ENCODE results near the gene NPHP4.
"Not testable (repeated sequence)": the region's sequence is repeated elsewhere in the genome, so short reads cannot be mapped to it uniquely, and the experiment has no call there.

The NPHP4 gene

DNA sequence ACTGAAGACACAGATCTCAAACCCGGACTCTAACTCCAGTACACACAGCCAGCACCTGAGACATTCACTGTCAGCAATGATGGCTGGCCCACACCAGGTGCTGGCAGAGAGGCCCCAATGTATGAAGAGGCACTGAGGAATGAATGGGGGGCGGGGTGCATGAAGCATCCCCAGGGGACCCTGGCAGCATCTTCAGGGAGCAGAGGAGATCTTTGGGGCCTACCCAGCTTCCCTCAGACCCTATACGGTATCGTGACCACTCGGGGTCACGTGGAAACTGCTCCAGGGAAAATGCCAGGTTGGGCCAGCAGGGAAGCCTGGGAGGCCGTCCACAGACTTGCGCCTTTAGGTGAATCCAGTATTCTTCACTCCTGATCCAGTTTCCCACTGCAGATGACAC, 84.3 kb downstream of the NPHP4 start:
- no peak for DNase-seq

DNA sequence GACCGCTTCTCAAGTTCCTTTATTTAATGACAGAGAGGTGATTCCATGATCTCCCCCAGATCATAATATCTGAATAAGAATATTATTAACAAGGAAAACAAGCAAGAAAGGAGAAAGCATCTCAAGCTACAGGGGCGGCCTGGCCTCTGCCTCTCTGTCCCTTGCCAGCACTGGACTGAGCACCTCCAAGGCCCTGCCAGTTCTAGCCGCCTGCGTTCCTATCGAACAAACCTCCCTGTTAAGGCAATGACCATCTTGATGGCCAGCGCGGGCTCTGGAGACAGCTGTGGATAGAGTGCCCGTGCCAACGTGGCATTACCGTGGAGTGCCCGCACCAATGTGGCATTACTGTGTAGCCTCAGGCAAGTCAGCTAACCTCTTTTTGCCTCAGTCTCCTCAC, 84.8 kb downstream of the NPHP4 start:
- DNase-seq = no peak

GRCh38 chr1:5906966-5907365, 85.3 kb downstream of the NPHP4 start:
- no peak for DNase-seq

DNA sequence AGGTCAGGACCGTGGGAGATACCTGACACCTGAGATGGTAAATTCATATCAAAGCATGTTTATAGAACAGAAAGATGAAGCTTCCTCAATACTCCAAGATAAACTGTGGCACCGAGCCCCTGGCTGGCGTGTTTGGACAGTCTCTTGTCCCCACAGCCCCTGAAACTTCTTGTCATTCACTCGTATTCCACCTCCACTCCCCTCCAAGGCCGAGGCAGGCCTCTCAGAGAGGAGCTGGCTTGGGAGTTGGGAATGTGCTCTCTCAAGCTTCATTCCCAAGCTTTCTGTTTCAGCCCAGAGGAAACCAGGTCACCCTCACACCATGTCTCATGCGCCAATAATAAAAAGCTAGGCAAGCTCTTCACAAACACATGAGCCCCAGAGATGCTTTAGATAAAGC, 86.1 kb downstream of the NPHP4 start:
- DNase-seq = no peak

DNA sequence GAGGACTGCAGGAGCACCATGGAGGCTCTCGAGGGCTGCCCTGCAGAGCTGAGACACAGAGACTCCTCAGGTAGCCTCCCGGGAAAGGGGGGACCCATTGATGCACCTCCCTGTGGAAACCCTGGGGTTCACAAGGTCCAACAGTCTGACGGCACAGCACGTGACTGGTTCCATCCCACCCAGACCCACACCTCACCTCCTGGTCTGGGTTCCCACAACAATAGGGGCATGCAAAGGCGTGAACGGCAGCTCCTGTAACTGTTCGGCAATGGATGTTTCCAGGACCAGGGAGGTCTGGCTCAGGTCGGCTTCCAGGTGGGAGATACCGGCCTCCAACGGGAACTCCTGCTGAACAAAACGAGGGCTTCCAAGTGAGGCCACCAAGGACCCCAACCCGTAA, 86.8 kb downstream of the NPHP4 start:
- no peak for DNase-seq

- no peak for DNase-seq
Measured at GRCh38 chr1:5904551-5904950, 87.7 kb downstream of the NPHP4 start.

DNA sequence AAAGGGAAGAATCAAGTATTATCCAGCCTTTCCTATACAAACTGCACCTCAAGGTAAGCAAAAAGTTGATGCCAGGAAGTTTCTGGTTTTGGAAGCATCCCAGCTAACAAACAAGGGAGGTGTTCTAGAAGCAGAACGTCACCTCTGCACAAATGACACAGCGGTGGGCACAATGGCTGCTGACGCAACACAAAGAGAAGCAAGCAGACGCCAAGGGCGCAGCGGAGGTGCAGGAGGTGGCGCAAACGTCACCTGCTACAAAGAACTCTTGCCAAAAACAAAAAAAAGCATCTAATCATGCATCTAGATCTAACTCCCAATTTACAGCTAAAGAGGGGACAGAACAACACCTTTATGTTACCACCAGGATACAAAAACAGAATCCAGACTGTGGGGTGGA, 88.5 kb downstream of the NPHP4 start:
- no peak for DNase-seq

DNA sequence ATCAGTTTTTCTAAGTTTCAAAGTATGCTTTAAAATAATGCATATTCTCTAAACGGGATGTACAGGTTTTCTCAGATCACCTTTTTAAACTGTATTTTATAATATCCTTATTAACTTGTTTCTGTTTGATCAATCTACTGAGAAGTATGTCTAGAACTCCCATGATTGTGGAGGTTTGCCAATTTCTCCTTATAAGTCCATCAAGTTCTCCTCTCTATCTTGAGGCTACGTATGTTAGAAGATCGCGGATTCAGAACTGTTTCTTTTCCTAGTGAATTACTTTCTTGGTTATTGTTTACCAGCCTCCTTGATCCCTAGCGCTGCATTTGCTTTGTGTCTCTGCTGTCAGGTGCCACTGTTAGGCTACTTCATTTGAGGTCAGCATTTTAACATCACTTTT, 89.2 kb downstream of the NPHP4 start:
- DNase-seq = no peak

DNA sequence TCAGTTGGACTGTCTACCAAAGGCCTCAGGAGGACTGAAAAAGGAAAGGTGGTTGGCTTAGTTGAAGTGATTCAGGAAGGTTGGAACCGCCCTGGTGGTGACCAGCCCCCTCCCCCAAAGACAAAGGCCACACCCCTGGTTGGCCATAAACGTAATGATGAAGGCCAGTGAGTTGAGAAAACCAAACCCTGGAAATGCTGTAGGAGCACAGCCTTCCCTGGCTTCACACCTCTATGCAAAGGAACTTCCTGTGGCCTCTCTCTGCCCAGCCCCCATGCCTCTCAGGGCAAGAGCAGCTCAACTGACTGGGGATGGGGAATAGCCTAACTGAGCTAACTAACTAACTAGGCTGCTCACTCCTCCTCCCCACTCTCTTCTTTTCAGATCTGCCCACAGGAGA, 90.4 kb downstream of the NPHP4 start:
- DNase-seq = no peak

DNA sequence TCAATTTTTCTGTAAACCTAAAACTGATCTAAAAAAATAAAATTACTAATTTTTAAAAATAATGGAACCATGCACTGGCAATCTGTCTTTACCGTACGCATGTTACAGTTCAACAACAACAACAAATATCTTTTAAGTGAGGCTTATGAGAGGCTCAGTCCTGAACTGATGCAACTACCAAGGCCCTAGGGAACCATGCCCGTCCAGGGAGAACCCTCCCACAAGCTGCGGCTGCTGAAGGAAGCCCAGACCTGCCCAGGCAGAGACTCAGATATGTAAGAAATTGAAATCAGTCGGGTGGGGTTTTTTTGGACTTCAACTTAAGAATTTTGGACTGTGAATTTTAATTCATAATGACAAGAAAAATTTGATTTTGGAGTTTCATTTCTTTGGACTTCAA, 91.1 kb downstream of the NPHP4 start:
- no peak for DNase-seq

DNA sequence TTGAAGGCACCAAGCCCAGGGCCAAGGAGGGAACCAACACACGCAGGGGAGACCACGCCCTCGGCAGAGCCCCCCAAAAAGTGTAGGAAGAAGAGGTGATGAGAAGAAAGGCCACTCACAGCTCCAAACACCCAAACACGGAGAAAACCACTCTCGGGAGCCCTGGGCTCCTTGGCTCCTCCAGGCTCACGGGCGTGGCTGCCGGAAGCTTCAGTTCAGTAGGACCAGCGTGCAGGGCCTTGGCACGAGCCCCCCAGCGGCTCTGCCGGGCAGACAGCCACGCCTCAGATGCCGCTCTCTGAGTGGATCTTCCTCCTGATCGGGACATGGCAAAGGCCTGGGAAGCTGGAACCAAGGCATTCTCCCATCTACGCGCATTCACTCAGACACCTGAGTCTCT, 94.0 kb downstream of the NPHP4 start:
- DNase-seq = no peak

DNA sequence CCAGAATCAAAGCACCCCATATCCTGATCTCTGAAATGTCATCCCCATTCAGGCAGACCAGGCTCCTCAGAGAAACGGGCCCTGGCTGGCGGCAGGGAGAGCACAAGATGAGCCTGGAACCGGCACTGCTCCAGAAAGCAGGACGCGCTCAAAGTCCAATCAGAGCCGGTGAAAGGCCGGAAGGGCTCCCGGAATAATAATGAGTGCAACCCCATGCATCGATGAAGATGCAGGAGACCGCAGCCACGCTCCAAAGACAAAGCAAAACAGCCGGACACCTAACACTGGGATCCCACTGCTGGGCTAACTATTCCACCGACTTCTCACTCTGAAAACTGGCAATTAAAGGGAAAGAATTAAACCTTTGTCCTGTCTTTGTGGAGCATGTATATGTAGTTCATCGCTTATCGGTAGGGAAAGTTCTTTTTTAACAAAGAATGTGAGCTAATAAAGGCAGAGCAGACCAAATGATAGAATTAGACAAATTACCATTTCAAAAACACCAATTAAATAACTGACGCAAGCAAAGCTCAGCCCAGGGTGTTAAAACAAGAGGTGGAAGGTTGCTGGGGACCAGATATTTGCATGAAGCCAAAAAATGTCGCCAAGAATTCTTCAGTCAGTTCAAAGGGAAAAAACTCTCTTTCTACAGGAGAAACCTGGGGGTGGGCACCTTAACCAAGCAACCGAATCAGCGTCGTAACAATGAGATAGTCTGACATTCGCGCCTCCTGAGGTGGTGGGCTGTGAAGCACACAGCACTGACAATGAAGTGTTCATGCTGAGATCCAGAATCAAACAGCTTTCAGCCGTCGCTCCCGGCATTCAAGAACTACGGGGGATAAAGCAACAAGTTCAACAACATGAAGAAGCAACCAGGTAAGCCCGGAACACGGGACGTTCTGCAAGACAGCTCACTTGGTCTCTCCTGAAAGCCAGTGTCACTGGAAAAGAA, 95.2 kb downstream of the NPHP4 start:
- DNase-seq = no peak

GRCh38 chr1:5895446-5896406, 96.5 kb downstream of the NPHP4 start:
- DNase-seq = no peak

DNA sequence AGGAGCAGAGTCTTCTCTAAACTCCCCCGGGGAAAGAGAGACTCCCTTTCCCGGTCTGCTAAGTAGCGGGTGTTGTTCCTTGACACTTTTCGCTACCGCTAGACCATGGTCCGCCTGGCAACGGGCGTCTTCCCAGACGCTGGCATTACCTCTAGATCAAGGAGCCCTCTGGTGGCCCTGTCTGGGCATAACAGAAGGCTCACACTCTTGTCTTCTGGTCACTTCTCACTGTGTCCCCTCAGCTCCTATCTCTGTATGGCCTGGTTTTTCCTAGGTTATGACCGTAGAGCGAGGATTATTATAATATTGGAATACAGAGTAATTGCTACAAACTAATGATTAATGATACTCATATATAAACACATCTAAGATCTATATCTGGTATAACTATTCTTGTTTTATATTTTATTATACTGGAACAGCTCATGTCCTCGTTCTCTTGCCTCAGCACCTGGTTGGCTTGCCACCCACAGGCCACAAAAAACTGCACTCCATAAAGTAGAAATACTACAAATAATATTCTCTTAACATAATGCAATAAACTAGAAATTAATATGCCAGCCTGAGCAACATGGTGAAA, 98.4 kb downstream of the NPHP4 start:
- DNase-seq = not testable (repeated sequence)

- DNase-seq = no peak
Measured at GRCh38 chr1:5892329-5892728, 99.9 kb downstream of the NPHP4 start.

DNA sequence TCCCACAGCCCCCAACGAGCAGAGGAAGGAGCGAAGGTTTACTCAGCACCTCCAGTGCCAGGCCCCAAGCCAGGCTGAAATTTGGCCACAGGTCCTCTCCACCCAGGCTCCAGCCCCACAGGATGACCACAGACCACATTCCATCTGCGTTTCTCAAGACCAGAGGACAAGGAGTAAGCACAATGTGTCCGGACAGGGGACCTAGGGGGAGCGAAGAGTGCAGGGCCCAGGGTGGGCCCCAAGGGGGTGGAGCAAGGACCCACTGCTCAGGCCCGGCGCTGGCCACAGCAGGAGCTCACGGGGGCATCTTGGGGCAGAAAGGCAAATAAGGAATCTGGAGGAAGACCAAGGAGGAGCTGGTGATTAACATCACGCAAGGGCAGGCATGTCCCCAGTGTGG, 100.5 kb downstream of the NPHP4 start:
- no peak for DNase-seq

DNA sequence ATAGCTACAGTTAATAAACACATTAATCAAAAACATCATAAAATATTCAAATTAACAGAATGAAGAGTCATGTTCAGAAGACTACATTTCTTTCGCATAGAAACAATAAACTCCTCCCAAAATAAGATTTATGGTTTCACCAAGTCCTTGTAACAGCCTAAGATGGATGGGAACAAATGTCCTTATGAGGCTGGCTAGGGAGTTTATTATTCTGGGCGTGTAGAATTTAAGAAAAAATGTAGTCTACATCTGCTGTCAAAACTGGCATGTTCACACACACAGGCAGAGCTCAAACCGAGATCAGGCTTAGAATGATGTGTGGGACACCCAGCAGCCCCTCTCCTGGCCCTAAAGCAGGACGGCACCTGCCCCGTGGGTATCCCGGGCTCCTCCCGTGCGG, 101.1 kb downstream of the NPHP4 start:
- DNase-seq = no peak

- DNase-seq = no peak
Measured at GRCh38 chr1:5890346-5891106, 101.7 kb downstream of the NPHP4 start.

- no peak for DNase-seq
Measured at GRCh38 chr1:5889901-5890300, 102.3 kb downstream of the NPHP4 start.

DNA sequence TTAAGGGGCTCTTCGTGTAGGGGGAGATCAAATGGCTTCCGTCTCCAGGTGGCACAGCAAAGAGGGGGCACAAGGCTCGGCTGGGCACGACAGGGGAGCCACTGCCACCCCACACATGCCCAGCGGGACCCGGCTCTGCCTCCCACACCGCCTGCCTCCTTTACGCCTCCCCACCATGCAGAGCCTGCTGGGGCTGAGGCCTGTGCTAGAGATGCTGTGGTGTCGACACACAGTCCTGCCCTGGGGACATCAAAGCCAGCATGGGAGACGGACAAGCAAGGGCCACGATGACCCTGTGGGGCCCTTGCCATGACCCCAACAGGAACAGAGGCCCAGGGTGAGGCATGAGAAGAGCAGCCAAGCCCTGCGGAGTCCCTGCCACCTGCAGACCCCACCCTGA, 102.8 kb downstream of the NPHP4 start:
- no peak for DNase-seq

DNA sequence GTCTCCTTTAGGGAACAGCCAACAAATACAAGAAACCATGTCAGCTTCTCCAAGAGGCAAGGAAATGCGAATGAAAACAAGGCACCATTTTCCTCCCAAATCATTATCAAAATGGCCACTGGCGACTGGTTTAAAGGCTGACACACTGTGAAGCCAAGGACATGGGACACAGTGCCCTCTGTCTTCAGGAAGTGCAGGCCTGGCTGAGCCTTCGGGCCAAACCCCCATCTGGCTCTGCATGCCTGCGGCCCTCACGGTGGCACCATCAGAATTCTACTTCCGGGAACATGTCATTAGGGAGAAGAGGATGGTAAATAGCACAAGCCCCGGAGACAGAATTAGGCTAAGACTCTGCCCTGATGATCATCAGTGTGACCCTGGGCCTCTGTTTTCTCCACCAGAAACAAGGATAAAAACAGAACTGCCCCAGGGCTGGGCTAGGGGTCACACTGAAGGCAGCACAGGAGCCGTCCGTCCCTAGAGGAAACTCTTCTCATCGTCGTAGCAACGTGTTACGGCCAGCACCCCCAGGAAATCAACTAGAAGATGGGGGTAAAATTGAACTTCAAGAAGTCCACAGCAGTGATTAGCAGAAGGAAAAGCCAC, 103.5 kb downstream of the NPHP4 start:
- no peak for DNase-seq

DNA sequence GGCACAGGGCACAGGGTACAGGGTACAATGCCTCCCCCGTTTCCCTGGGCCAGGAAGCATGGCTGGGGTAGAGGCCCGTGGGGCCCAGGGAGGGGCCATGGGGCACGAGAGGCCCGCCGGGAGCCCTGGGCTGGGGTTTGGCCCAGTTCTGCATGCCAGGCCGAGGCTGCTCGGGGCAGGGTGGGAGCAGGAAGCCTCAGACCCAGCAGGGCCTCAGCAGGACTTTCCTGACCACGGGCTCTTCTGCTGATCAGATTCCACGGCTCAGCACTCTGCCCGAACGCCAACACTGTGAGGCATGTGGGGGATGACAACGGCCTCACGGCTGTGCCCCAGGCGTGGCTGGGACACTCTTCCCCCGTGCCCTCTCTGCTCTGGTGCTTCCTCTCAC, 104.3 kb downstream of the NPHP4 start:
- peak in 1 of 2 donors; percentile 4 for DNase-seq

Data from inflammatory macrophage treated with lipopolysaccharide for 1 hour (primary cell).